Endothelial cell (in vitro differentiated cells): ENCODE results near the gene ZNF598. TPM values are rescaled to one million over a fixed set of nuclear protein-coding genes. Genes with fewer than 3 reads are reported as not detected.

Source experiments
- DNase-seq: peaks from one replicate; pipeline ENCODE4 v3.0.0; 2021; ENCODE audit warnings: low spot score
- H3K27ac Mint-ChIP-seq: one replicate; pipeline ENCODE4 v1.8.0; 2021; ENCODE audit warnings: mixed read lengths, inconsistent platforms; ENCODE audit not compliant: unreplicated experiment
- H3K27me3 Mint-ChIP-seq: one replicate; pipeline ENCODE4 v1.8.0; 2021; ENCODE audit warnings: mild to moderate bottlenecking, moderate library complexity, mixed read lengths, inconsistent platforms; ENCODE audit not compliant: unreplicated experiment
- H3K36me3 Mint-ChIP-seq: one replicate; pipeline ENCODE4 v1.8.0; 2021; ENCODE audit warnings: mild to moderate bottlenecking, low read depth, mixed read lengths, inconsistent platforms; ENCODE audit not compliant: unreplicated experiment
- H3K4me1 Mint-ChIP-seq: one replicate; pipeline ENCODE4 v1.8.0; 2021; ENCODE audit warnings: mild to moderate bottlenecking, mixed read lengths, inconsistent platforms; ENCODE audit not compliant: unreplicated experiment
- H3K4me3 Mint-ChIP-seq: one replicate; pipeline ENCODE4 v1.8.0; 2021; ENCODE audit warnings: mild to moderate bottlenecking, mixed read lengths, inconsistent platforms; ENCODE audit not compliant: unreplicated experiment
- H3K9me3 Mint-ChIP-seq: one replicate; pipeline ENCODE4 v1.8.0; 2021; ENCODE audit warnings: mixed read lengths, inconsistent platforms; ENCODE audit not compliant: unreplicated experiment
- total RNA-seq: library from RNA; stranded (reverse); fragmentation: NEBNext Ultra II Directional; extraction: Animal tissue kit (Norgen Biotek cat#: 25700); gene quantifications from one replicate; pipeline ENCODE4 v1.2.1, GENCODE V29; 2021; ENCODE audit not compliant: unreplicated experiment
- TF ChIP-seq, protein P1 (sequence below): fragments of 200-600 bp; sonication (generic); IDR thresholded peaks from one replicate; pipeline ENCODE4 v1.5.0; 2021; ENCODE audit warnings: antibody characterized with exemption; ENCODE audit not compliant: unreplicated experiment

The ZNF598 gene
- total RNA-seq, 1 donor from 2014 or later = 34.4 TPM

DNA sequence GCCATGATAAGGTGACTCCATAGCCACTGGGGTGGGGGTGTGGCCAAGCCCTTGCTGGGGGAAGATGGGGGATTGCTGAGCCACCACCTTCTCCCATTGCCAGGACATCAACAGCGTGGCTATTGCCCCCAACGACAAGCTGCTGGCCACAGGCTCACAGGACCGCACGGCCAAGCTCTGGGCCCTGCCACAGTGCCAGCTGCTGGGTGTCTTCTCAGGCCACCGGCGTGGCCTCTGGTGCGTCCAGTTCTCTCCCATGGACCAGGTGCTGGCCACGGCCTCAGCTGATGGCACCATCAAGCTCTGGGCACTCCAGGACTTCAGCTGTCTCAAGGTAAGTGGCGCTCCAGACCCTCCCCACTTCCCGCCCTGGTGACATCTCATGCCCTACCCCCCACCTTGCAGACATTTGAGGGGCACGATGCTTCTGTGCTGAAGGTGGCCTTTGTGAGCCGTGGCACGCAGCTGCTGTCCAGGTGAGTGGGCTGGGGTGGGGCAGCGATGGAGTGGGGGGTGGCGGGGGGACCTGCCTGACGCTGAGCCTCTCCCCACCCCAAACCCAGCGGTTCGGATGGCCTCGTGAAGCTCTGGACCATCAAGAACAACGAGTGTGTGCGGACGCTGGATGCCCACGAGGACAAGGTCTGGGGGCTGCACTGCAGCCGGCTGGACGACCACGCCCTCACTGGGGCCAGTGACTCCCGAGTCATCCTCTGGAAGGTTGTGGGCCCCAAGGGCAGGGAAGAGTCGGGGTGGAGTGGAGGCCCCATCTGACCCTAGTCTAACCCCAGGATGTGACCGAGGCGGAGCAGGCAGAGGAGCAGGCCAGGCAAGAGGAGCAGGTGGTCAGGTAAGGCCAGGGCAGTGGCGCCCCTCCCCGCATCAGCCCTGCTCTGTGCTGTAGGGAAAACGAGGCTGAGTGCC, 32.4 kb downstream of the ZNF598 start:
- Mint-ChIP-seq H3K9me3 (no peaks in the 10 kb centered on the region), H3K4me1 (peaks cover 9% of the 10 kb centered on the region), H3K4me3 (no peak overlapping the region), H3K27me3 (peaks cover 18% of the 10 kb centered on the region), H3K27ac (no peak overlapping the region), H3K36me3 (no peaks in the 10 kb centered on the region)
- TF ChIP-seq, protein P1, sequence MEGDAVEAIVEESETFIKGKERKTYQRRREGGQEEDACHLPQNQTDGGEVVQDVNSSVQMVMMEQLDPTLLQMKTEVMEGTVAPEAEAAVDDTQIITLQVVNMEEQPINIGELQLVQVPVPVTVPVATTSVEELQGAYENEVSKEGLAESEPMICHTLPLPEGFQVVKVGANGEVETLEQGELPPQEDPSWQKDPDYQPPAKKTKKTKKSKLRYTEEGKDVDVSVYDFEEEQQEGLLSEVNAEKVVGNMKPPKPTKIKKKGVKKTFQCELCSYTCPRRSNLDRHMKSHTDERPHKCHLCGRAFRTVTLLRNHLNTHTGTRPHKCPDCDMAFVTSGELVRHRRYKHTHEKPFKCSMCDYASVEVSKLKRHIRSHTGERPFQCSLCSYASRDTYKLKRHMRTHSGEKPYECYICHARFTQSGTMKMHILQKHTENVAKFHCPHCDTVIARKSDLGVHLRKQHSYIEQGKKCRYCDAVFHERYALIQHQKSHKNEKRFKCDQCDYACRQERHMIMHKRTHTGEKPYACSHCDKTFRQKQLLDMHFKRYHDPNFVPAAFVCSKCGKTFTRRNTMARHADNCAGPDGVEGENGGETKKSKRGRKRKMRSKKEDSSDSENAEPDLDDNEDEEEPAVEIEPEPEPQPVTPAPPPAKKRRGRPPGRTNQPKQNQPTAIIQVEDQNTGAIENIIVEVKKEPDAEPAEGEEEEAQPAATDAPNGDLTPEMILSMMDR = no peak
- DNase-seq = no peak

GRCh38 chr16:1976216-1976520, 33.5 kb downstream of the ZNF598 start:
- TF ChIP-seq, protein P1 = no peak
- DNase-seq = no peak
- H3K4me1 Mint-ChIP-seq = peaks cover 12% of the 10 kb centered on the region
- no peaks in the 10 kb centered on the region for H3K9me3 Mint-ChIP-seq
- H3K27ac Mint-ChIP-seq = no peak overlapping the region
- H3K4me3 Mint-ChIP-seq = no peak overlapping the region
- no peaks in the 10 kb centered on the region for H3K36me3 Mint-ChIP-seq
- H3K27me3 Mint-ChIP-seq = peaks cover 13% of the 10 kb centered on the region

GRCh38 chr16:1975432-1976215, 34.0 kb downstream of the ZNF598 start:
- Mint-ChIP-seq H3K4me1 (peaks cover 12% of the 10 kb centered on the region), H3K9me3 (no peaks in the 10 kb centered on the region), H3K4me3 (no peak overlapping the region), H3K36me3 (no peaks in the 10 kb centered on the region), H3K27me3 (peaks cover 12% of the 10 kb centered on the region), H3K27ac (no peak overlapping the region)
- TF ChIP-seq, protein P1 = no peak
- DNase-seq = no peak

GRCh38 chr16:1974157-1975070, 35.2 kb downstream of the ZNF598 start:
- TF ChIP-seq, protein P1 = no peak
- no peak overlapping the region for H3K4me3 Mint-ChIP-seq
- no peak for DNase-seq
- no peak overlapping the region for H3K27ac Mint-ChIP-seq
- H3K36me3 Mint-ChIP-seq = no peaks in the 10 kb centered on the region
- no peaks in the 10 kb centered on the region for H3K9me3 Mint-ChIP-seq
- H3K4me1 Mint-ChIP-seq = peaks cover 12% of the 10 kb centered on the region
- H3K27me3 Mint-ChIP-seq = peaks cover 10% of the 10 kb centered on the region
